Subcutaneous adipose tissue (tissue), 4 donors: ENCODE results near the gene NT5C2. TPM values are rescaled to one million over a fixed set of nuclear protein-coding genes. Genes with fewer than 3 reads are reported as not detected.

Experiments used
- CTCF ChIP-seq: fragments of 450-650 bp; IDR thresholded peaks from one replicate; pipeline ENCODE4 v1.5.1; 2016; ENCODE audit warnings: low read depth, mild to moderate bottlenecking, control low read depth, antibody characterized with exemption, moderate library complexity
- total RNA-seq, 4 donors: library from RNA; depleted of rRNA; stranded (reverse); fragments of >200 nt; gene quantifications; one replicate each; pipeline ENCODE4 v1.1.0, GENCODE V29; 2016

Gene NT5C2
- total RNA-seq, 4 donors from 2014 or later, result 62.1 to 262 (median 71.4) TPM

- TF ChIP-seq CTCF, result no peak
Observed at GRCh38 chr10:103072891-103073290, 120.2 kb downstream of the NT5C2 start.

GRCh38 chr10:103072276-103072675 lies 120.8 kb downstream of the NT5C2 start:
- TF ChIP-seq CTCF, result no peak

DNA sequence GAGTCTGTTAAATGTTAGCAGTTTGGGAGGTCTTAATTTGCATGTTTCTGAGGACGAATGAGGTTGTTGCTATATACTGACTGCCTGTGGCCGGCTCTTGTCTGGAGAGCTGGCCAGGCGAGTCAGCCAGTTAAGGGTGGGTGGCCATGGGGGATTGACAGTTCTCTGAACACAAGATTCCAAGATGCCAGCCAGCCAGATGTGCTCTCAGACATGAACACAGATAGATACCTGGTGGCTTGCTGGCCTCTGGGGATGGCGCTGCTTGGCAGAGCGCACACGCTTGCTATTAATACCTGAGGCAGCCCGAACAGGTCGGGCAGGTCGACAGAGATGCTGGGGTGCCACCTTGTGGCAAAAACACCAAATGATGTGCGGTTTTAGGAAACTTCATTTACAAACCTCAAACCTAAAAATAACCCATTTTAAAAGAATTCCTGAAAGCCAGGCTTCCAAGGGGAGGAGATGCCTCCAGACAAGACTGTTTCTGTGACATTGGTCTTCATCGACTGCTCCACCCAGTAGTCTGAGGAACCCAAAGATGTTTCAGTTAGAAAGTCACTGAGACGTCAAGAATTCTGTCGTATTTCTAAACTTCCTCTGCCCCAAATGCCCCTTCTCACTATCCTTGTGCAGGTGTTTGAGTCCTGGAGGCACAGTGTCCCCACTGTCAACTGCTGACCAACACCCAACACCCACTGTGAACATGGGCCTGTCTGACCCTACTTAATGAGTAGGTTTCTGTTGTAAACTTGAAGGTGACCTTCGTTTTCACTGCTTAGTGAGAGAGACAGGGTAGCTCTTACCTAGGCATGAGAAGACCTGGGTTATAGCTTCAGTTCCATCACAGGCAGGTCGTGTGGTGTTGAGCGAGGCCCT lies 123.4 kb downstream of the NT5C2 start:
- no peak for TF ChIP-seq CTCF

DNA sequence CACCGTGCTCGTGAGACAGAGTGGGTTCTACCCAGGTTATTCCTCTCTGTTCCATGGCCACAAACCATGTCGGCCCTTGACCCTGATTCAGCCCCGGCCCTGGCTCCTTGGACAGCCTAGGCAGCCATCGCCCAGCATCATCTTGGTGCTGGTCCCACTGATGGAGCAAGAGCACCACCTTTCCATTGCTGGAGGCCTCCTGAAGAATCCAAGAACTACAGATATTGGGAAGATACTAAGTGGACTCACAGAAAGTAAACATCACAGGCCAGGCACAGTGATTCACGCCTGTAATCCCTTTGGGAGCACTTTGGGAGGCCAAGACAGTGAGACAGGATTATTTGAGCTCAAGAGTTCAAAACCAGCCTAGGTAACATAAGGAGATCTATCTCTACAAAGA lies 125.1 kb downstream of the NT5C2 start:
- no peak for TF ChIP-seq CTCF

GRCh38 chr10:103067484-103067883 lies 125.6 kb downstream of the NT5C2 start:
- no peak for TF ChIP-seq CTCF

GRCh38 chr10:103066141-103067098 lies 126.7 kb downstream of the NT5C2 start:
- no peak for TF ChIP-seq CTCF

DNA sequence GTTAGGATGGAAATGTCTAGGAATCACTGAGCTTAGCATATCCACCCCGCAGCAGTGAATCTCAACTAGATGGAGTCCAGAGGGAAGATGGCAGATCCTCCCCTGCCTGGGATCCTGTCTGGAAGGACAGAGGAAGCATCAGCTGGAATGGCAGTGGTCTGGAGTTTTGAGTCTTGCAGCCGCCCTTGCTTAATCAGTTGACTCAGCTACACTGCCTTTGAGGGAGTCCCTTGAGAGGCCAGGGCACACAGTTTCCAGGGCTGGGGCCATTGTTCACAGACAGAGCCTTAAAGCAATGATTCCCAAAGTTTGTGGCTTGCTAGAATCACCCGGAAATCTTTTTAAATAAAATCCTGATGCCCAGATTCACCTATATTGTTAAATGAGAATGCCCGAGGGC lies 128.1 kb downstream of the NT5C2 start:
- TF ChIP-seq CTCF, result no peak
